HG03025 (cell line): ENCODE results near the gene ADGRB3.
"Not testable (repeated sequence)": the region's sequence is repeated elsewhere in the genome, so short reads cannot be mapped to it uniquely, and the experiment has no call there.

Experiments used
- ATAC-seq: cut with Tn5 transposase; IDR thresholded peaks from one replicate; pipeline ENCODE4 v1.9.1; 2021; ENCODE audit warnings: mild to moderate bottlenecking, moderate library complexity; ENCODE audit not compliant: unreplicated experiment, low FRiP score

Gene ADGRB3

DNA sequence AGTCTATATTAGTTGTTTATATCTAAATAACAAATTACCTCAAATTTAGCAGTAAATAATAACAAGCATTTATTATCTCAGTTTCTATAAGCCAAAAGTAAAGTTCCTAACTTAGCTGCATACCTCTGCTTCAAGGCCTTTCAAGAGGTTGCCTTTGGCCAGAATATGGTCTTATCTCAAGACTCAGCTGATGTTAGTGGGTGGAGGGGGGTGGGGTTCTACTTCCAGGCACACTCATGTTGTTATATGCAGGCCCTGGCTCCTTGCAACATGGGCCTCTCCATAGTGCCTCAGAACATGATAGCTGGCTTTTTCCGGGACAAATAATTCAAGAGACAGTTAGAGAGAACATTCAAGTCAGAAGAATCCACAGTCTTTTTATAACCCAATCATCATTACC, 266.0 kb downstream of the ADGRB3 start:
- no peak for ATAC-seq

DNA sequence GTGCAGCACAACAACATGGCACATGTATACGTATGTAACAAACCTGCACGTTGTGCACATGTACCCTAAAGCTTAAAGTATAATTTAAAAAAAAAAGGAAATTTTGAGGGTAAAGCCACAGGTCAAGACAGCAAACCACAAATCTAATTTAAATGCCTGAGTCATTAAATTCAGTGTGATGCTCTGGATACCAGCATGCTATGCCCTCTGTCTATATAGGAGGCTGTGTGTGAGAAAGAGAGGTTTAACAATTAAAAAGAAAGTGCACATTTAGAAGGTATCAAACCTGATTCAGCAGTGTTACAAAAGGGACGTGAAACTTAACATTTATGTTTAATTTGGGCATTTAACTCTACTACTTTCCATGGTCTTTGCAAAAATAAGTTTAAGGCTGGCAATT, 276.3 kb downstream of the ADGRB3 start:
- ATAC-seq, result no peak

DNA sequence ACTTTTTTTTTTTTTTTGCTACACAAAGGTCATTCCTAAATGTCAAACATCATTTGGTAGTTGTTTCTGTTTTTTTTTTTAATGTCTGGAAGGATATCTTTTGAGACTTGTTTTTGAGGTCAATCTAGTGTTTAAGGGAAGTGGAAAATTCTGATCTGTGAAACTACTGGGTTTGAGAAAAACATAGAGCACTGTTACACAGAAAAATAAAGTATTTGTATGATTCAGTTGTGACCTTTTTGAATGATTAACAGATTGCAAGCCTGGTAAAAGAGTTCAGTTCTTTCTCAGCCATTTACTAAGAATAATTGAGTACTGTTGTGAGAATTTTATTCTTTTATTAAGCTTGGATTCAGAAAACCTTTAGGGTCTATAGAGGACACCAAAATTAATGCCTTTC, 276.7 kb downstream of the ADGRB3 start:
- no peak for ATAC-seq

DNA sequence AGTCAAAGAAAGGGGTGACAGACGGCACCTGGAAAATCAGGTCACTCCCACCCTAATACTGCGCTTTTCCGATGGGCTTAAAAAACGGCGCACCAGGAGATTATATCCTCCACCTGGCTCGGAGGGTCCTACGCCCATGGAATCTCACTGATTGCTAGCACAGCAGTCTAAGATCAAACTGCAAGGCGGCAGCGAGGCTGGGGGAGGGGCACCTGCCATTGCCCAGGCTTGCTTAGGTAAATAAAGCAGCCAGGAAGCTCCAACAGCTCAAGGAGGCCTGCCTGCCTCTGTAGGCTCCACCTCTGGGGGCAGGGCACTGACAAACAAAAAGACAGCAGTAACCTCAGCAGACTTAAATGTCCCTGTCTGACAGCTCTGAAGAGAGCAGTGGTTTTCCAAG, 277.7 kb downstream of the ADGRB3 start:
- ATAC-seq, result not testable (repeated sequence)

DNA sequence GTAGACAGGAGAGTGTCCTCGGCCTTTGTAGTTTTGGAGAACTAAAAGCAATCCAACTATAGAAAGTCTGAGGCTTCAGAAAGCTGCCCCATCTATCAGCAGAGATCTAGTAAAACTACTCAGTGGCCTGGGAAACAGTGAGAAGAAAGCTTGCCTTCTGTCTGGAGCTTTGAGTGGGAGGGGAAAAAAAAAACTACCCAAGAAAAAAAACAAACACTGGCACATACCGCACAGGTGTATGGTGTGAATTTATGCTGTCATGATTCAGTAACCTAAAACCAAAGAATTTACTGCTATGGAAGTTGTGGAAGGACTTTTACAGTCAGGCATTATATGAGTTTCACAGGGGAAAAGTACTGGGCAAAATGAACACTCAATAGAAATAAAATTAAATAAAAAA, 280.5 kb downstream of the ADGRB3 start:
- ATAC-seq, result no peak

DNA sequence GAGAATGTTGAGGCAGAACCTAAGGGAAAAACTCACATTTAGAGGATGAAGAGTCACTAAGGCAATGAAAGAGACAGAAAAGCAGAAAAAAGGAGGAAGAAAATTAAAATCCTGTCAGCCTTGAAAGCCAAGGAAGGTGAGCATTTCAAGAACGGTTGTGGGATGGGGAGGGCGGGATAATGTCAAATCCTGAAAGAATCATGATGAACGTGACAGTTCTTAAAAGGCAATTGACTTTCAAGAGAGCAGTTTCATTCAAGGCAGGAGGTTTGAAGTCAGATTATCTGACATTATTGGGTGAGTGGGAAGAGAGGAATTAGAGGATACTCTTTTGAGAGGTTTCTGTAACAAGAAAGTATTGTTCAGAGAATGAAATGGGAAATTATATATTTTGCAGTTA, 284.5 kb downstream of the ADGRB3 start:
- no peak for ATAC-seq

DNA sequence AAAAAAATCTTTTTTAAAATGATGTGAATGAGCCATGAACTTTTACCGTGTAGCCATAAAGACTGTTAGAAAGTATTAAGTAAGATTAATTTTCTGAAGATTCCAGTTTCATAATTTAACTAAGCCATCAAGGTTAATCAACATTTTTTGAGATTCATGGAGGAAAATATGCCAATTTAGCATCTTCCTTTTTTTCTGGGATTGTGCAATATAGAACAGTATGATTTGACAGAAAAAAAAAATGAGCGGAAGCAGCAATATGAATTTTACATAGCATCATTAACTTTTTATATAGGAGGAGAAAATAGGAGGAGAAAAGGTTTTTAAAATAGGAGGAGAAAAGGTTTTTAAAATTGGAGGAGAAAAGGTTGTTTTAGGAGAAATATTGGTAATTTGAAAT, 306.3 kb downstream of the ADGRB3 start:
- ATAC-seq, result no peak

DNA sequence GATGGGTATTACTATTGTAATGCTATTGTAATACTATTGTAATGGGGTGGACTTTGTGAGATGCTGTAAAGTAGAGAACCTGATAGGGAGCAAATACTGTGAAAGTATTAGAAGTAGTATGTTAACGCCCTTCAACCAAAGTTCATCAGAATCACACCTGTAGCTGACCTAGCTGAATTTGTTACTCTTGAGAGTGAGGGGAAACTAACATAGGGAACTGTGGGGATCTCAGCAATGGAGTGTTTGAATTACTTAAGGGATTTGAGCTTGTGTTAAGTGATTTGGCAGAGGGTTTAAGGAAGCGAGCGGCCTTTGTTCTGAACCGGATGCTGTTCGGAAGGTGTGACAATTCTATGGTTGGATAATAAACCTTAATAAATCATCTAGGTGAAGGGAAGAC, 312.6 kb downstream of the ADGRB3 start:
- no peak for ATAC-seq

DNA sequence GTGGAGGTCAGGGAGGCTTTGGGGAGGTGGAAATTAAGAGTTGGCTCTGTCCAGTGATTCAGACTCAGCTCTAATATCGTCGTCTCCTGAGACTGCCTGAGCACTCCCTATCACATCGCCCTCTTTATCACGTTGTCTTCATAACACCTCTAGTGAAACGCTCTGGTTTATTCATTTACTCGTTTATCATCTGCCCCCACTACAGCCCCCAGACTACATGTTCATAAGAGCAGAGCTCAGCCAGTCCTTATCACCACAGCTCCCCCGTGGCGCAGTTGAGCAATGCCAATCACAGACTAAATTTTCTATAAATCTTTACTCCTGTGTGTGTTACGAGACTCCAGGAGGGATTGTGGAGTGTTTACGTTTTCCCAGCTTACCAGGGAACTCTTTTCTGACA, 316.2 kb downstream of the ADGRB3 start:
- ATAC-seq, result no peak

DNA sequence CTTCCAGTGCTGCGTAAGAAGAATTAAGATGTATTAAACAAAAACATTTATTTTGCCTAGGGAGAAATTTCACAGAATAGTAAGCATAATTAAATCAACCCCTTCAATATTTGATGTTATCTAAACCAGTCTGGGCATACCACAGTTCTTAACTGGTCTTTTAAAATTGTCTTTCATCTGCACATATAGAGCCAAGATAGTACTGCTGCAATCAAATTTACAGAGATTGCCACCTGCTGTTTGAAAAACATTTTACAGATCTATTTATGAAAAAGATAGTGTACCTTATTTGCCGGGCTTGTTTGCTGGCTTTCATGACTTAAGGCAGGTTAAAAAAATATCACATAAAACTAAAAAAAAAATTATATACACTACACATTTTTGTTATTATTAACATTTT, 323.2 kb downstream of the ADGRB3 start:
- no peak for ATAC-seq

DNA sequence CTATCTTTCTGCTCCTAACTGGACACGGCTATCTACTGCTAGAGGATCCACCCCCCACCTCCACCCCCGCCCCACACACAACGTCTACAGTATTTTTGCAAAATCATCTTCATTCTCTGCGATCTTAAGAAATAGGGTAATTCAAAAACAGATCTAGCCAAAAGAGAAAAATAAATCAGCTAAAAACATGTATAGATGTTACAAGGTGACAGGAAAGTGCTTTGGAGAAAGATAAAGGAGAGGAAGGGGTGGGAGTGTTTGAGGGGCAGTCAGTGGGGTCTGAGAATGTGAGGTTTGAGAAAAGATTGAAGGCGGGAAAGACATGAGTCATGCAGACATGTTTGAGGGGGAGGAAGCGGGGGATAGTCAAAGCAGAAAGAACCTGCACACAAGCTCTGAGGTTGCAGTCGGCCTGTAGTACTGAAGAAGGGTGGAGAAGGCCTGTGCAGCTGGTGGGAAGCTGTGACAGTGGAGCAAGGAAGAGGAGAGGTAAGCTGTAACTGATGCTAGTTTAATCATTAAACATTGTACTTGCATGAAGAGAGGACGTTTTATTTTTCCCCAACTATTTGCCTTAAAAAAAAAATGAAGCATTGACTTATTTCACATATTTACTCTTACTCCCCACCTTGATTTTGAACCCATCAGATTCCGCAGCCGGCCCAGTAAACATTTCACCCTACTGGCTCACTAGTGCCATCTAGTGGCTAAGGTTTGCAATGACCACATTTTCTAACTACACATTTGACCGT, 332.6 kb downstream of the ADGRB3 start:
- peak; percentile 90 for ATAC-seq

DNA sequence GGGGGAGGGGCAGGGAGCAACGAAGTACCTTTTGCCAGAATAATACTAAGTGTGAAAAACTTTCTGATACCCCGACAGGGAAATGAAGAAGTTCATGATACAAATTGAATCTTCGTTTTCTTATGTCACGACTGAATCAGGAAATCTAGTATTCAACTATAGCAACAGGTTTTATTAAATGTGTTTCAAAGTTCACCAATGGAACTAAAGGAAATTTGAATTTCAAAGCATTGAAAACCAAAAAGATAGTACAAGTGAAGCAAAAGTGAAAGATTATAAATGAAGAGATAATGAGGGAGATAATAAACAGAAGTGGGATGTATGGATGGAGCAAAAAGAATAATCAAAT, 333.2 kb downstream of the ADGRB3 start:
- ATAC-seq, result no peak

DNA sequence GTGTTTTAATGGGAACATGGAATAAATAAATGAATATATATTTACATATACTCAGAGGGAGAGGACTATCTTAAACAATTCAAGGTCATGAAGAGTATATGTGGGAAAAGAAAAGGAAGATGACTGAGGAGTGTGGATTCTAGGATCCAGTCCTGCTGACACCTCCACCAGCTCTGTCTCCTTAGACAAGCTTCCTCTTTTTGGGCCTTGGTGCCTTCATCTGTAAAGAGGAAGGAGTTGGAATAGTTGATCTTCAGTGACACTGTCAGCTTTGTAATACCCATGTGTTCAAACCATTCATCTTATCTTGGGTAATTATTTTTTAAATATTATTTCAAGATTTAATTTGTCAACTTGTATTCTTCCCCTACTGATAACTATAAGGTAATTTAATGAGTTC, 338.0 kb downstream of the ADGRB3 start:
- no peak for ATAC-seq

DNA sequence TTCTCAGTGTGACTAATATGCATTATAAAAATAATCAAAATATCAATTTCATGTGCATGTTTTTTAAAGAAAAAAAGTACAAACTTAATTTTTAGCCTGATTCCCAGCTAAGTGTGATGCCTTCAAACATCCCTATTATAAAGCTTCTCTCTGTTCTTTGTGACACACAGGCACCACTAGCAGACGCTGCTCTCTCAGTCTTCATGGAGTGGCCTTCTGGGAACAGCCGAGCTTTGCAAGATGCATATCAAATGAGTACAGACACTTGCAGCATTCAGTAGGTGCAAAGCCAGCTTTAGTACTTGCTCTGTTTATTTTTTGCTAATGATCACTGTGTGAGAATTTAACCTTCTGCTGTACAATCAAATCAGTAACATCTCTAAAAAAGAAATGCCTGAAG, 340.0 kb downstream of the ADGRB3 start:
- no peak for ATAC-seq

DNA sequence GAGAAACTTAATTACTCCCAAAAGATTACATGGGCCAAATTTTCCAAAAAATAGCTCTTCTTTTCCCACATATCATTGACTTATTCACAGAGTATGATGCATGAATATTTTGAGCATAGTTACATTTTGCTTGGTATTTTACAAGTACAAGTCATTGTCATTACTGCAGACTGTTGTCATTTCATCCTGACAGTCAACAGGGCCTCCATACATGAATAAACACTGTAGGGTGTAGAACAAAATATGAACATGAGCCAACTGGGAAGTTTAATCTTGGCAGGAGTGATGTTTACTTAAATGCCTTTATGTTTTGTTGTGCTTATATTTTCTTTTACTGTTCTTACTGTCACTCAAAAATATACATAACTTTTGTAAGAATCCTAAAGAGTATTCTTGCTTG, 340.7 kb downstream of the ADGRB3 start:
- ATAC-seq, result no peak

DNA sequence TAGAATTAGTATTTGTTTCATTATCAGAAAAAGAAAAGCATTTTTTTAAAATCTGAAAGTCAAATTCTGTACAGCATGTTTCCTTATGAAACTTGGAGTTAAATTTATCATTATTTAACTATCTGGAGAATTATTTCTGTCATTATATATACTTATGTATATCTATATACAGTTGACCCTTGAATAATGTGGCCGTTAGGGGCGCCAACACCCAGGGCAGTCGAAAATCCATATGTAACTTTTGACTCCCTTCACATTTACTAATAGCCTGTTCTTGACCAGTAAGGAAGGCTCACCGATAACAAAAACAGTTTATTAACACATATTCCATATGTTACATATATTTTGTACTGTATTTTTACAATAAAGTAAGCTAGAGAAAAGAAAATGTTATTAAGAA, 341.2 kb downstream of the ADGRB3 start:
- ATAC-seq, result no peak

DNA sequence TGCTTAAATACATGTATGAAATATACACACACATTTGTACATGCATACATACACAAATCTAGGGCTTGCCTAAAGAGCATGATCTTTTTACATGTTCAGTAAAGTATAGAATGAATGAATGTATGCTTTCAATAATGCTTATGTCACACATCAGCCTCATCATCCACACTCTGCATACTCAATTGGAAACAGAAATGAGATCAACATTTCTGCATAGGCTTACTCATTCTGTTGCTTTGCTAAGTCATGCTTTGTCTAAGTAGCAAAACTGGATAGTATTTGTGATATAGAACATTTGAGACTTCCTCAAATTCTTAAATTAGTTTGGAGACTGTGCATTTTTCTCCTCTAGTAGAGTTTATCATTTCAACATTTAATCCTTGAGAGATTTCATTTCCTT, 343.3 kb downstream of the ADGRB3 start:
- no peak for ATAC-seq

DNA sequence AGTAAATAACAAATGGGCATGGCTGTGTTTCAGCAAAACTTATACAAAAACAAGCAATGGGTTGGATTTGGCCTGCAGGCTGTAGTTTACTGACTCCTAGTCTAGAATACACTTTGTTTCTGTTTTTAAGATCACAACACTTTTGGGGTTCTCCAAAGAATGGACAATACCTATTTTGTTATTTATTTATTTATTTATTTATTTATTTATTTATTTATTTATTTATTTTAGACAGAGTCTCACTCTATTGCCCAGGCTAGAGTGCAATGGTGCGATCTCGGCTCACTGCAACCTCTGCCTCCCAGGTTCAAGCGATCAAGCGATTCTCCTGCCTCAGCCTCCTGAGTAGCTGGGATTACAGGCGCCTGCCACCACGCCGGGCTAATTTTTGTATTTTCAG, 346.6 kb downstream of the ADGRB3 start:
- not testable (repeated sequence) for ATAC-seq

DNA sequence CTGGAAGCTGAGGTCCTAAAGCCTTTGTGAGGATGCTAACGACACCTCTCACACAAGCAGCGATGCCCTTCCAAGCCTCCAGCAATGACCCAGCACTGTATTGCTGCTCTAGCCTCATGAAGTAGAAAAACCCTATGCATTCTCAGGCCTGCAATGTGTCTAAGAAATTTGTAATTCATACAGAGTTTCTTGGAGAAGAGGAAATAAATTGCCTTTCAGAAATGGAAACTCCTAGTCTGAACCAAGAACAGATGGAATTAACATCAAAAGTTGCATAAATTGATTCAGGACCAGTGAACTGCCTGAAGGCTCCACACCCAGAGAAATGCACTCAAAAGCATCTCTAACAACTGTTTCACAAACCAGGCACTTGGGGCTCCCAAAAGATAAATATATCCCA, 353.6 kb downstream of the ADGRB3 start:
- no peak for ATAC-seq

DNA sequence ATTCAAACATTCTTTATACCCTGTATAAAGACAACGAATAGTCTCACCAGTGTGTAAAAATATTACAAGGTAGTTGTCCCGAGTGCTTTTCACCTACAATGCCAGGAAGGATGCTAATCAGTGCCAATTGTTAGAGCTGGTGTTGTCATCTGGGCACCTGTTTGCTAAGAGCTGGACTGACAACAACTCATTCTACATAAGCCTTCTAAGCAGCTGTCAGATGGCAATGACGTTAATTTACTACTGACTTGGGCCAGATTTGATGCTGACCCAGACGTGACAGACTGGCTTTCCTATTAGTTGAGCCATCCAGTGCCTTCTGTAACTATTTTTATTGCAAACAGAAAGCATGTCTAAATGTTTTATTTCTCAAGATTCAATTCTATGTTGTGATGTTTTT, 355.2 kb downstream of the ADGRB3 start:
- ATAC-seq, result no peak

DNA sequence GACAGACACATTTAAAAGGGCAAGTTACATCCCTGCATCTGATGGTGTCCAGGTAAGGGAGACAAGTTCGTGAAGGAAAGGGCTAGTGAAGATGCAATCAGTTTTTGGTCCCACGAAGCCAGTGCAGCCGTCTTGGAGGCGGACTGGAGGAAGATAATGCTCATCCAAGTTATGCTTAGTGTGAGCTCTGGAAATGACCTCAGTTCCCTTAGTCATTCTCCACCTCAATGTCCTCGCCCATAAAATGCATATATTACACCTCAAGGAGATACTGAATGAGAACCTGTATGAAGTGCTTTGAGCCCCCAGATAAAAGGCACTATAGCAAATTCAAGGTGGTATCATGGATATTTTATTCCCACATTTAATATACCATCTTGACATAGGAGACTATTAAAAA, 358.8 kb downstream of the ADGRB3 start:
- no peak for ATAC-seq

DNA sequence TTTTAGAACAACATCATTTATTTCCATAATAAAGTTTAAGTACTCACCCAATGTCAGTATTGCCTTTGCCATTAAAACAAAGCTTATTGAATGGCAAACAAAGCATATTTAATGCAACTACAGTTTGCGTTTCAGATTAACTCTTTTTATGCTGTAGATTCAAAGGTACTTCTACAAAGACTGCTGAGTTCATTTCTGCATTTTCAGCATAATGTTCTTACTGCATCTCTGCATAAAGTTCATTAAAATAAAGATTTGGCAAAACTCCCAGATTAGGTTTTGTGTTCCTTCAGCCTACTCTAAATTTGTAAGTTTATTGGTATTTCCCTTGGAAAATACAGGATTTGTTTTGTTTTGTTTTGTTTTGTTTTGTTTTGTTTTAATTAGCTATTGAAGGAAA, 359.4 kb downstream of the ADGRB3 start:
- no peak for ATAC-seq

DNA sequence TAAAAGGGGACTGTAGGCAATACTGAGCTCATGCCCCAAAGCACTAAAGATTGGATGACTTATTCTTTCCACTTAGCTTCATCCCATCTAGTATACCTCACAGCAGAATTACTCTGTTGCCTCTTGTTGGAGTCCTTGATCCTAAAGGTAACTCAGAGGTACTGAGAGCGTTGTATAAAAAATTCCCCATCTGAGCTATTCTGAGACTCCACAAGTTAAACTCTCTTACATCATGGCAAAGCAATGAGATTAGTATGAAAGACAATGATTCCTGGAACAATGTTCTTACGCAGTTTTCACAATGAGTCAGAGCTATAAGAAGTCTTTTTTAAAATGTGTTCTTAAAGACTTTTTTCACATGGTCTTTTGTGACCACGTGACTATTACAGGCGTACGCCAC, 370.1 kb downstream of the ADGRB3 start:
- no peak for ATAC-seq
